ENCODE measurements around the gene AFP.
A peak's percentile ranks its signal among the peaks of the same experiment; 100 is the strongest.

AFP gene

DNA sequence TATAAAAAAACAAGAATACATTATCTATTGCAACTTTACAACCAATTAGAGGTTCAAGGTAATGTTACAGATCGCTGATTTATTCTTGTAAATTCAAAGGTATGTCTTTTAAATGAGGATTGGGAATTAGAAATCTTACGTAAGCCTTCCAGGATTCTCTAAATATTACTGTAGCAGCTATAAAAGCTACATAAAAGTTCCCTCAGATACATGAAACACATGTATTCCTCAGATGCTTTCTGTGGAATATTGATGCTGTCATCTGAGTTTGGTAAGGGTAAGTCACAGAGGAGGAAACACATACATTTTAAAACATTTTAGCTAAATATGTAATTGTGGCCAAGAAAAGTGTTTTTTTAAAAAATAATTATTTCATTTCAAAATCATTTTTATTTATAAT lies 3.4 kb downstream of the AFP start:
- no peak for DNase-seq

GRCh38 chr4:73439991-73440390 lies 4.0 kb downstream of the AFP start:
- no peak for DNase-seq

GRCh38 chr4:73440653-73441052 lies 4.6 kb downstream of the AFP start:
- no peak for DNase-seq

- DNase-seq = no peak
Observed at GRCh38 chr4:73442275-73442674, 6.3 kb downstream of the AFP start.

DNA sequence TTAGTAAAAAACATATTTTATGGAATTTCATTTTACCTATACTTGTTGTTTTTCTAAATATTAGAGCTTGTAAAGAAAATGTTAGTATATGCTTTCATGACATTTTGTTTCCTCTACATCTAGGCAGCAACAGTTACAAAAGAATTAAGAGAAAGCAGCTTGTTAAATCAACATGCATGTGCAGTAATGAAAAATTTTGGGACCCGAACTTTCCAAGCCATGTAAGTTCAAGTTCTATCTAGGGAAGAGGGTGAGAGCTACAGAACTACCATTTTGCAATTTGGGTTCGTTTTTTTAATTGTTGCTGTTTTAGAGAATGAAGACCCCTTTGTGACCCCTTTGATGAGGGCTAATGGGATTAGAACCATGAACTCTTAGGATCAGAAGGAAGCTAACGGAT lies 7.2 kb downstream of the AFP start:
- no peak for DNase-seq

DNA sequence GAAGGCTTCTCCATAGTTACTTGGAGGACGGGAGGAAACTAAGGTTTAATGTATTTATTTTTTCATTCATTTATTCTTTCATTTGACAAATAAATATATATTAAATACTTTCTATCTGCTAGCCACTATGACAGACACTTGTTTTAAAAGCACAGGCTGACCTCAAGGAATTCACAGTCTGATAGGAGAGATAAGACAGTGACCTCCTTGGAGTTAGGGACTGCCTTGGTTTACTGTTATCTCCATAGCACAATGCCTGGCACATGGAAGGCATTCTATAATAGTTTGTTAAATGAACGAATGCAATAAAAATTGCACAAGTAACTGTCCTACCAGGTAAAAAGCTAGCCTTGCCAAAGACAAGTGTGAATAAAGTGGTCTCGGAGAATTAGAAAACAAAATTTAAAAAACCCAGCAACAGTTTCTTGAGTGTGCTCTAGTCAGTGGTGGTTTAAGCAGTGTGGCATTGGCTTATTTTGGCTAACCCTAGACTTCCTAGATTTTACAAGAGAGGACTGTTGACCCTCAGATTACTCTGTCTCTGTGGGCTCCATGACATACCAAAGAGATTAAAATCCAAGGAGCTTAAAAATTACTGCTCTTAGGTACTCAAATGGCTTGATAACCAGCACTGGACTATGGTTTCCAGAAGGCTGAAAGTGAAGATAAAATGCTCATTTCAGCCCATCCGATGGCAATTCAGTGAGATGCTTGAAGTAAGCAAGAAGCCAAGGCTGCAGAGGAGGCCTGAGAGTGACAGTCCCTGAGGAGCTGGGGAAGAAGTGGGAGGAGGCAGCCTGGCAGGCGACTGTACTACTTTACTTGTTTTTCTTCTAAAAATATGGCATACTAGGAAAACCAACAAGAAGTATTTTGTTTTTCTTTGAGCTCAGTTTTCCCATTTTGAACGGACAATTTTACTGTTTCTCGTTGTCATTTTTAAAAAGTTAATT lies 9.6 kb downstream of the AFP start:
- no peak for DNase-seq

DNA sequence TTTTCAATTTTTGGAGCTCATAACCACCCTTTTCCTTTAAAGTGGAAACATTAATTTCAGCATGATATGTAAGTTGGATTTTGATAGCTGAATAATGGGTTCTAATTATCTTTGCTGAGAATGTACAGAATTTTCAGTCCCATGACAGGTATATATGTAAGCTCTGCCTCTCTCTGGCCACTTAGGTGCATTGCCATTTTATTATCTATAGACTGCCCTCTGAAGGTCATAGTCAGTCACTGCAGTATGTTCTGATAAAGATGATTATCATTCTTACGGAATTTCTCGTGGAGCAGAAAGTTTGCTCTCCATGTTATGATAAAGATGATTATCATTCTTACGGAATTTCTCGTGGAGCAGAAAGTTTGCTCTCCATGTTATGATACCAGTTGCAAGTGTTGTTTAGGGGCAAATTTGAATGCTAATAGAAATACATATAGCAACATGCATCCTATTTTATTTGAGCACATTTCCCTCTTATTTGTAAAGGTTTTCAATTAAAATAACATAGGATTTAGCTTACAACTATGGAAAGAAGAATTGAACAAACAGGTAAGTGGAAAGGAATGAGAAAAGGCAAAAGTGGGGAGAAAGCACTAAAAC lies 10.4 kb downstream of the AFP start:
- peak; percentile 51 to 58 for DNase-seq

- no peak for DNase-seq
Observed at GRCh38 chr4:73447671-73448070, 11.7 kb downstream of the AFP start.

GRCh38 chr4:73448448-73449203 lies 12.6 kb downstream of the AFP start:
- DNase-seq = no peak

GRCh38 chr4:73450398-73451004 lies 14.5 kb downstream of the AFP start:
- DNase-seq = no peak

DNA sequence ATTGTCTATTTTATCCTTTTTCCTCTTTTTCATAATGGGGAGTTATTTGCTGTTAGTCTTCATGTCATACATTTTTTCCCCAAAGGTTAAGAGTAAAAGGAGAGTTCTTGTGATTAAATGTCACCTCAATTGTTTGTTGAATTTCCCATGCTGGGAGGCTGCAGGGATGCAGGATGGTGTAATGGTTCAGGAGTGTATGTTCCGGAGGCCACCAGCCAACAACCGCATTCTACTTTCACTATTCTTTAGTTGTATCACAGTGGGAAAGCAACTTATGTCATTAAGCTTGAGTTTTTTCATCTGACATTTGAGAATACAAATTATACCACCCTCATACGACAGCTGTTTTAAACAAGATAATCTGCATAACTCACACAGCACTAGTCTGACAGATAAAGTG lies 15.4 kb downstream of the AFP start:
- DNase-seq = no peak

- no peak for DNase-seq
Observed at GRCh38 chr4:73451981-73452747, 16.1 kb downstream of the AFP start.

- DNase-seq = no peak
Observed at GRCh38 chr4:73452953-73453700, 17.1 kb downstream of the AFP start.

GRCh38 chr4:73453701-73454005 lies 17.6 kb downstream of the AFP start:
- no peak for DNase-seq

DNA sequence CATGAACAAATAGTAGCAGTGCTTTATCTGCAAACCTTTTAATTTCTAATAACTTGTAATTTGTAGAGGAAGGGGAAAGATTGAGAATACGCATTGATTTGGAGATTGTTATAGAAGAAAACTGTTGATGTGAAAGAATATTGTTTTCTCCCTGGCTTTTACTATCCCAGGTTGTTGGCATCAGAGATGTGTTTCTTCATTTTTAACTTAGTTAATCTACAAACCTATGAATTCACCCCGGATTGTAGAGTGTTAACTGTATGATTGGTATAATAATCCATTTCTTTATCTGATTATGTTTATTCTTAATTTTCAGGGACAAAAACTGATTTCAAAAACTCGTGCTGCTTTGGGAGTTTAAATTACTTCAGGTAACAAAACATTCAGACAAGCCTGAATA lies 18.9 kb downstream of the AFP start:
- no peak for DNase-seq

GRCh38 chr4:73456177-73457022 lies 20.4 kb downstream of the AFP start:
- DNase-seq = no peak

DNA sequence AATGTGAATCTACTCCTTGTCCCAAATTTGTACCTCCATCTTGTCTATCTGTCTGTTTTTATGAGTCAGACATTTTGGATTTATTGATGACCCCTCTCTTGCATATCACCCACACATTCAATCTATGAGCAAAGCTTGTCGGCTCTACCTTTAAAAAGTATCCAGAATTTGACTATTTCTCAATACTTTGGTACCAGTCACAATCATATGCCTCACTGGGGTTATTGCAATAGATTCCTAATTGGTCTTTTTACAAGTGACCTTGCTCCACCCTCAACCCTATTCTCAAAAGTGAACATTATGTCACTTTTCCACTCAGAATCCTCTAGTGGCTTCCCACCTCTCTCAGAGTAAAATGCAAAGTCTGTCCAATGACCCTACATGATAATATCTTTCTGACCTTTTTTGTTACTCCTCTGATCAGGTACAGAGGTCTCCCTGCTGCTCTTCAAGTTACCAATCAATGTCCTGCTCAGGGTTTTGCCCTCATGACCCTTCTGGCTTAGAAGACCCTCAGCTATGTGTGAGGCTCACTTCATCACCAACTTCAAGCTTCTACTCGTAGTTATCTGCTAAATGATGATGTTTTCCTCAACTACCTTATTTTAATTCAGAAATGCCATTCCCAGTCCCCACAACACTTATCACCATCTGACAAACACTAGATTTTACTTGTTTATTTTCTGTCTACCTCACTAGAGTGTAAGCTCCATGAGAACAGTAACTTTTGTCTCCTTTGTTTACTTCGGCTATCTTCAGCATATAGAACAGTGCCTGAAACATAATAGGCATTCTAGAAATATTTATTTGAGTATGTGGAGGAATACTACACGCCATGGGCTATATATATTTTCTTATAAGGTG lies 22.4 kb downstream of the AFP start:
- DNase-seq = no peak

GRCh38 chr4:73459048-73459421 lies 23.0 kb downstream of the AFP start:
- no peak for DNase-seq

DNA sequence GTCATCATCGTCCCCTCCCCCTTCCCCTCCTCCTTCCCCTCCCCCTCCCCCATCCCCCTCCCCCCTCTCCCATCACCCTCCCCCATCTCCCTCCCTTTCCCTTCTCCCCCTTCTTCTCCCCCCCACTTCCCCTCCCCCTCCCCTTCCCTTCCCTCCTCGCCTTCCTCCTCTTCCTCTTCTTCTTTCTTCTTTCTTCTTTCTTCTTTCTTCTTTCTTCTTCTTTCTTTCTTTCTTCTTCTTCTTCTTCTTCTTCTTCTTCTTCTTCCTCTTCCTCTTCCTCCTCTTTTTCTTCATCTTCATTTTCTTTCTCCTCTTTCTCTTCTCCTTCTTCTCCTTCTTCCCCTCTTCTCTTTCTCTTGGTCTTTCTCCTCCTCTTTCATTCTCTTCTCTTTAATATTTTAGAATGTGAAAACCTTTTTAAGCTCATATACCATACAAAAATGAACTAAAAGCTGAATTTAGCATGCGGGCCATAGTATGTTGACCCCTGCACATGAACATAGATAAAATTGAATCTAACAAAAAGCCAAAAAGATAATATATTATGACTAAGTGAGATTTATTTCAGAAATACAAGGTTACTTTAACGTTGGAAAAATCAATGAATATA lies 25.0 kb downstream of the AFP start:
- DNase-seq = no peak

- DNase-seq = no peak
Observed at GRCh38 chr4:73468170-73468569, 32.1 kb downstream of the AFP start.

Data from inflammatory macrophage treated with lipopolysaccharide for 1 hour (primary cell).